HL-60 (cell line): ENCODE data around the gene DHRSX.

Experiments
- CTCF ChIP-seq: IDR thresholded peaks from one replicate; pipeline ENCODE4 v1.5.1; 2011; ENCODE audit warnings: low read length, control low read depth, inconsistent platforms; ENCODE audit not compliant: insufficient read depth
- GABPA ChIP-seq: IDR thresholded peaks from 2 replicates; pipeline ENCODE4 v1.6.1; 2012; ENCODE audit warnings: low read depth
- POLR2AphosphoS5 ChIP-seq: IDR thresholded peaks from 2 replicates; pipeline ENCODE4 v1.6.1; 2012; ENCODE audit warnings: low read depth
- REST ChIP-seq: IDR thresholded peaks from 2 replicates; pipeline ENCODE4 v1.6.1; 2012; ENCODE audit warnings: low read depth; ENCODE audit not compliant: insufficient replicate concordance

- no peak for TF ChIP-seq CTCF
- no peak for TF ChIP-seq REST
- TF ChIP-seq POLR2AphosphoS5 = no peak
- no peak for TF ChIP-seq GABPA
Observed at GRCh38 chrX:2193273-2193592, 307.5 kb downstream of the DHRSX start.
